Activated effector memory CD4-positive, alpha-beta T cell treated with Interleukin-2 at 50 U/mL for 16 hours (primary cell): Measurements from ENCODE around the gene BOLL.
A peak's percentile ranks its signal among the peaks of the same experiment; 100 is the strongest.
"Not testable (repeated sequence)": the region's sequence is repeated elsewhere in the genome, so short reads cannot be mapped to it uniquely, and the experiment has no call there.

Source experiments
- DNase-seq: peaks from one replicate; pipeline ENCODE4 v3.0.0-alpha.2; 2020

Gene BOLL

DNA sequence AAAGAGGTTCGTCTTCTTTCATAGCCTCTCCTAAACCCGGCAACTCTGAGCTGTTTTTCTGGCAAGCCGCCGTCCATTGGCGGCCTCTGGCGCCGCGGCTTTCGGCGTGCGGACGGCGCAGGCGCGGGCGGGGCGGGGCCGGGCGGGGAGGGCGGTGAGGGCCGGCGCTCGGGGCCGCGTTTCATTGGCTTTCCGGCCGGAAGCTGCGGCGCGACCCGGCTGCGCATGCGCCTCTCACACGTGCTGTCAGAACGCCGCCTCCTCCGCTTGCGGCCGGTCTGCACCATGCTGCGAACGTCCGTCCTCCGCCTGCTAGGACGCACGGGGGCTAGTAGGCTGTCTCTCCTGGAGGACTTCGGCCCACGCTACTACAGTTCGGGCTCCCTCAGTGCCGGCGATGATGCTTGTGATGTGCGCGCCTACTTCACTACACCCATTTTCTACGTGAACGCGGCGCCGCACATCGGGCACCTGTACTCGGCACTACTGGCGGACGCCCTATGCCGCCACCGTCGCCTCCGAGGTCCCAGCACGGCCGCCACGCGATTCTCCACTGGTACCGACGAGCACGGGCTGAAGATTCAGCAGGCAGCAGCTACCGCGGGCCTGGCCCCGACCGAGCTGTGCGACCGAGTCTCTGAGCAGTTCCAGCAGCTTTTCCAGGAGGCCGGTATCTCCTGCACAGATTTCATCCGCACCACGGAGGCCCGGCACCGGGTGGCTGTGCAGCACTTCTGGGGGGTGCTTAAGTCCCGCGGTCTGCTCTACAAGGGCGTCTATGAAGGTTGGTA is 79.8 kb downstream of the BOLL start, which contains the start of gene MARS2:
MARS2 (plus strand) TSS at position 249 of the 791 bp plus-strand sequence; CDS start at position 286, 37 bp downstream.
- DNase-seq, result peak; percentile 90

DNA sequence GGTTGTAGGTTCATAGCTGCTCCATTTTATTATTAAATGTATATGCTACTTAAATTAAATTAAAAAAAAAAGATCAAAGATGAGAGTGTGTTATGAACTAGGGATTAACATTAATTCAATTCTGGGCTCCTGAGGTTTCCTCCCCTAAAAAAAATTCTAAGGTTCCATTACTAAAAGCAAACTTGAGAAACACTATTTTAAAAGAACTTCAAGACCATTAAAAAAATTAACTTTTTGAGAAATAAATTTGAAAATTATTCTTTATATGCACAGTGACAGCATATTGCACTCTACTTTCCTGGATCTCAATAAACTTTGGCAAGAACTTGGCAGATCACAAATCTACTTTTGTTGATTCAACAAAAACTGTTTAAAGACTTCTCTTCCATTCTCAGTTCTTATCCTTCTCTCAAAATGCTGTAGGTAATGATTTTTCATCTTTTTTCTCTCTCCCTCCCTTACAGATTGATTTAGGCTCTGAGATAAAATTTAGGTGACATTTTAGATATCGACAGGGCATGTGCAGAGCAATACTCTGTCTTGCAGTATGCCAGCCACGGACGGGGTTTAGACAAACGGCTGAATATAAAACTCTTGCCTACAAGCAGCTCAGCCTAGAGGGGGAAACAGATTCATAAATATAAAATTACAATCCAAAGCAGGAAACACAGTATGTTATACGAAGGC is 80.5 kb downstream of the BOLL start:
- no peak for DNase-seq

DNA sequence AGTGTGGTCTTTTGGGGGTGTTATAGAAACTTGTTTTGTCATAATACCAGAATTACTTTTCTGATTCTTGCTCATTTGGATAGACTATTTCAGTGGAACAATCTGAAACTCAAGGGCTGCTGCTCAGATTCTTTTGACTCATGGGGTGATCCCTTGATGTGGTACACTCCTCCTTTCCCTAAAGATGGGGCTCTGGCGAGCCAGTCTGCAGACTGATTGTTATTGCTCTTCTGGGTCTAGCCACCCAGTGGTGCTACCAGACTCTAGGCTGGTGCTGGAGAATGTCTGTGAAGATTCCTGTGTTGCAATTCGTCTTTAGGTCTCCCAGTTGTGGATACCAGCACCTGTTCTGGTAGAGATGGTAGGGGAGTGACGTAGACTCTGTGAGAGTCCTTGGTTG is 84.2 kb downstream of the BOLL start:
- no peak for DNase-seq

DNA sequence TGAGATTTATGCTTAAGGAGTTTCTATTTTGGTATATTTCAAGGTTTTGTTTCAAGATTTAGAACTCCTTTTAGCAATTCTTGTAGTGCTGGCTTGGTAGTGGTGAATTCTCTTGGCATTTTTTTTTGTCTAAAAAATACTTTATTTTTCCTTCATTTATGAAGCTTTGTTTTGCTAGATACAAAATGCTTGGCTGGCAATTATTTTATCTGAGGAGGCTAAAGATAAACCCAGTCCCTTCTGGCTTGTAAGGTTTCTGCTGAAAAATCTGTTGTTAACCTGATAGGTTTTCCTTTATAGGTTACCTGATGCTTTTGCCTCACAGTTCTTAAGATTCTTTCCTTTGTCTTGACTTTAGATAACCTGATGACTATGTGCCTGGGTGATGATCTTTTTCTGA is 85.4 kb downstream of the BOLL start:
- not testable (repeated sequence) for DNase-seq

DNA sequence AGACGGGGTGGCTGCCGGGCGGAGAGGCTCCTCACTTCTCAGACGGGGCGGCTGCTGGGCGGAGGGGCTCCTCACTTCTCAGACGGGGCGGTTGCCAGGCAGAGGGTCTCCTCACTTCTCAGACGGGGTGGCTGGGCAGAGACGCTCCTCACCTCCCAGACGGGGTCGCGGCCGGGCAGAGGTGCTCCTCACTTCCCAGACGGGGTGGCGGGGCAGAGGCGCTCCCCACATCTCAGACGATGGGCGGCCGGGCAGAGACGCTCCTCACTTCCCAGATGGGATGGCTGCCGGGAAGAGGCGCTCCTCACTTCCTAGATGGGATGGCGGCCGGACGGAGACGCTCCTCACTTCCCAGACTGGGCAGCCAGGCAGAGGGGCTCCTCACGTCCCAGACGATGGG is 88.5 kb downstream of the BOLL start:
- not testable (repeated sequence) for DNase-seq

DNA sequence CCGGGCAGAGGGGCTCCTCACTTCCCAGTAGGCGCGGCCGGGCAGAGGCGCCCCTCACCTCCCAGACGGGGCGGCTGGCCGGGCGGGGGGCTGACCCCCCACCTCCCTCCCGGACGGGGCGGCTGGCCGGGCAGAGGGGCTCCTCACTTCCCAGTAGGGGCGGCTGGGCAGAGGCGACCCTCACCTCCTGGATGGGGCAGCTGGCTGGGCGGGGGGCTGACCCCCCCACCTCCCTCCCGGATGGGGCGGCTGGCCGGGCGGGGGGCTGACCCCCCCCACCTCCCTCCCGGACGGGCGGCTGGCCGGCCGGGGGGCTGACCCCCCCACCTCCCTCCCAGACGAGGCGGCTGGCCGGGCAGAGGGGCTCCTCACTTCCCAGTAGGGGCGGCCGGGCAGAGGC is 89.1 kb downstream of the BOLL start:
- DNase-seq, result not testable (repeated sequence)

DNA sequence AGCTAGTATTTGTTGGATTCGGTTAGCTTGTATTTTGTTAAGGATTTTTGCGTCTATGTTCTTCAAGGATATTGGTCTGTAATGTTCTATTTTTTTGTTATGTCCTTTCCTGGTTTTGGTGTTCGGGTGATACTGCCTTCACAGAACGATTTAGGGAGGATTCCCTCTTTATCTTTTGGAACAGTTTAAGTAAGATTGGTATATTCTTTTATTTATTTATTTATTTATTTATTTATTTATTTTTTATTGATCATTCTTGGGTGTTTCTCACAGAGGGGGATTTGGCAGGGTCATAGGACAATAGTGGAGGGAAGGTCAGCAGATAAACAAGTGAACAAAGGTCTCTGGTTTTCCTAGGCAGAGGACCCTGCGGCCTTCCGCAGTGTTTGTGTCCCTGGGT is 89.9 kb downstream of the BOLL start:
- not testable (repeated sequence) for DNase-seq

DNA sequence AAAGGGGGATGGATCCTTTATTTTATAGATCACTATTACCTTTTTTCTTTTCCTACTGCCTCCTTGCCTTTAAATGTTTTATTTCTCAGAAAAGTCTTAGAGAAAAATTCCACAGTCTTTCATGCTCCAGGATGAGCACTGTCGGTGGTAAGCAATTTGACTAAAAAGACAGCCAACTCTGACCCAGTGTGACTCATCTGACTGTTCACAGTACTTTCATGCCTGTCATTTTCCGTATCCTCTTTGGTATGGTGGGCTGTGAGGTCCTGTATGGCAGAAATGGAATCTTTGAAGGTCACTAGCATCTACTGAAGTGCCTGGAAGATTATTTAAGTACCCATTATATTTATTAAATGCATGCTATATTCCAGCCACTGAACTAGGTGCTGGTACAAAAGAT is 107.6 kb downstream of the BOLL start:
- no peak for DNase-seq

DNA sequence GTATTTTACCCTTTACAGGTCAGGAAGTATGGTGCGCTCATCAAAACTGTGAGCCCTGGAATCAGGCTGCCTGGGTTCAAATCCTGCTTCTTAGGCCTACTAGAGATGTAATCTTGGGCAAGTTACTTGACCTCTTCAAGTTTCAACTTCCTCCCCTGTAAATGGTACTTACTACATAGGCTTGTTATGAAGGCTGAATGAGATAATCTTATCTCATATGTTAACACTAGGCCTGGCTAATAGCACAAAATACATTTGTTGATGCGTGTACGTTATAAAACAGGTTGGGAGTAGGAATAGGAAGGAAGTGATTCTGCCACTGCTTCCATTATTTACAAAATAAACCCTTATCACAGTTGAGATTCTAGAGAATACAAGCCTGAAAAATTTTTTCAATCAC is 108.1 kb downstream of the BOLL start:
- DNase-seq, result no peak
